Measurements from ENCODE around the gene RIOX2. TPM values are rescaled to one million over a fixed set of nuclear protein-coding genes. Genes with fewer than 3 reads are reported as not detected.

The RIOX2 gene
- total RNA-seq, 1 donor from 2014 or later = 21.3 TPM

DNA sequence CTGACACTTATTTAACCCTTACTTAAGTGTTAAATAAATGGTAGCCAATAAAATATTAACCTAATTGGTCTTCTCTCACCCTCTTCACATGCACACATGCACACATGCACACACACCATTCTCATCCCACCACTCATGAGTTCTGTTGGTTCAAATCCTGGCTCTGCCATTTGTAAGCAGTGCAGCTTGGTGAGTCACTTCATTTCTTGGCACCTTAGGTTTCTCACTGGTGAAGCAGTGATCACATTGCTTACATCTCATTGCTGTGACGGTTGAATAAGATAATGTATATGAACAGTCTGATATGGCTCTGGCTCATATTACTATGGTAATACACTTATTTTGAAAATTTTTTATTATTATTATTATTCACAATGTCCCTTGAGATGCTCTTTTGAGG, 33.8 kb downstream of the RIOX2 start:
- peaks cover 0 to 22% of the 10 kb centered on the region in 2 donors for H3K36me3 ChIP-seq
- TF ChIP-seq, protein P1, sequence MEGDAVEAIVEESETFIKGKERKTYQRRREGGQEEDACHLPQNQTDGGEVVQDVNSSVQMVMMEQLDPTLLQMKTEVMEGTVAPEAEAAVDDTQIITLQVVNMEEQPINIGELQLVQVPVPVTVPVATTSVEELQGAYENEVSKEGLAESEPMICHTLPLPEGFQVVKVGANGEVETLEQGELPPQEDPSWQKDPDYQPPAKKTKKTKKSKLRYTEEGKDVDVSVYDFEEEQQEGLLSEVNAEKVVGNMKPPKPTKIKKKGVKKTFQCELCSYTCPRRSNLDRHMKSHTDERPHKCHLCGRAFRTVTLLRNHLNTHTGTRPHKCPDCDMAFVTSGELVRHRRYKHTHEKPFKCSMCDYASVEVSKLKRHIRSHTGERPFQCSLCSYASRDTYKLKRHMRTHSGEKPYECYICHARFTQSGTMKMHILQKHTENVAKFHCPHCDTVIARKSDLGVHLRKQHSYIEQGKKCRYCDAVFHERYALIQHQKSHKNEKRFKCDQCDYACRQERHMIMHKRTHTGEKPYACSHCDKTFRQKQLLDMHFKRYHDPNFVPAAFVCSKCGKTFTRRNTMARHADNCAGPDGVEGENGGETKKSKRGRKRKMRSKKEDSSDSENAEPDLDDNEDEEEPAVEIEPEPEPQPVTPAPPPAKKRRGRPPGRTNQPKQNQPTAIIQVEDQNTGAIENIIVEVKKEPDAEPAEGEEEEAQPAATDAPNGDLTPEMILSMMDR (IDR thresholded peaks at IDR 0.05) = no peak
- peaks cover 0 to 2% of the 10 kb centered on the region in 2 donors for H3K4me1 ChIP-seq
- no peaks in the 10 kb centered on the region for H3K27me3 ChIP-seq
- DNase-seq (ENCODE audit: low spot score in 2 of 2) = no peak
- H3K9me3 ChIP-seq = no peaks in the 10 kb centered on the region
- H3K4me3 ChIP-seq = no peak overlapping the region
- intact Hi-C loops (cut with DNase I) = no loop called here
- H3K27ac ChIP-seq = peak overlapping the region in 1 of 2 donors; percentile 30

DNA sequence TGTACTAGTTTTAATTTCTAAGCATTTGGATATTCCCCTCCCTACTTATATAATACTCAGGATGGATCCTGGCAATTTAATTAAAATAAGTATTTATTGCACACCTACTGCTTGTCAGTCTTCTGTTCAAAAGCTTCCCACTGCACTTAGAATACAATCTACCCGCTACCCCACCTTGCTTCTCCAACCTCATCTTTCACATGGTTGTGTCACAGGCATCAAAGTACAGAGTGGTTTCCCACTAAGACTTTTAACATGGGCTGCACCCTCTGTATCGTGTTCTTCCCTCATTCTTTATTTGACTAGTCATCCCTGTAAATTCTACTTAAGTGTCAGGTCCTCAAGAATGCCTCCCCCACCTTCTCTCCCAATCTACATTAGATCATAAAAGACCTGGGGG, 35.0 kb downstream of the RIOX2 start:
- no peak for DNase-seq (ENCODE audit: low spot score in 2 of 2)
- TF ChIP-seq, protein P1 (IDR thresholded peaks at IDR 0.05) = no peak
- Histone ChIP-seq H3K27ac (no peak overlapping the region), H3K9me3 (no peaks in the 10 kb centered on the region), H3K36me3 (peaks cover 0 to 22% of the 10 kb centered on the region in 2 donors), H3K4me3 (no peak overlapping the region), H3K27me3 (no peaks in the 10 kb centered on the region), H3K4me1 (no peaks in the 10 kb centered on the region)
- intact Hi-C loops (cut with DNase I) = no loop called here

DNA sequence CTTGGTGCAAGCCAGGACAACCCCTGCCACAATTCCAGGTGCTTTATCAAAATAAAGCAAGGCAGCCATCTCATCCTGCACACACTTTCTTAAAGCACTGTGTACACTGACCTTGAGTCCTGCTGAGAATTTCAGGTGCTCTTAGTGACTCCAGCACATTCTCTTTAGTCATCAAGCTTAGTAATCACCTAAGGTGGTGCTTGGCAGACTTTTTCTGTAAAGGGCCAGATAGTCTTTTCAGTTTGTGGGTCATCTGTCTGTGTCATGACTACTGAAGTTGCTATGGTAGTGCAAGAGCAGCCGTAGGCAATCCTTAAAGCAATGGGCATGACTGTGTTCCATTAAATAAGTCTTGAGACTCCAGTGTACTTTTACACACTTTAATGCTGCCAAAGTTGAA, 36.4 kb downstream of the RIOX2 start:
- TF ChIP-seq, protein P1 (IDR thresholded peaks at IDR 0.05) = no peak
- Histone ChIP-seq H3K4me1 (no peaks in the 10 kb centered on the region), H3K36me3 (peaks cover 5 to 26% of the 10 kb centered on the region in 2 donors), H3K9me3 (no peaks in the 10 kb centered on the region), H3K27ac (no peak overlapping the region), H3K27me3 (no peaks in the 10 kb centered on the region), H3K4me3 (no peak overlapping the region)
- no peak for DNase-seq (ENCODE audit: low spot score in 2 of 2)
- intact Hi-C loops (cut with DNase I) = no loop called here

GRCh38 chr3:97934980-97935695, 37.1 kb downstream of the RIOX2 start:
- H3K36me3 ChIP-seq = peaks cover 9 to 33% of the 10 kb centered on the region in 2 donors
- TF ChIP-seq, protein P1 (IDR thresholded peaks at IDR 0.05) = no peak
- H3K4me3 ChIP-seq = no peak overlapping the region
- no peak overlapping the region for H3K27ac ChIP-seq
- DNase-seq (ENCODE audit: low spot score in 2 of 2) = no peak
- no peaks in the 10 kb centered on the region for H3K4me1 ChIP-seq
- intact Hi-C loops (cut with DNase I) = no loop called here
- H3K27me3 ChIP-seq = no peaks in the 10 kb centered on the region
- H3K9me3 ChIP-seq = no peaks in the 10 kb centered on the region

GRCh38 chr3:97932387-97932801, 39.8 kb downstream of the RIOX2 start:
- TF ChIP-seq, protein P1 (IDR thresholded peaks at IDR 0.05) = no peak
- Histone ChIP-seq H3K4me3 (no peak overlapping the region), H3K27ac (no peak overlapping the region), H3K27me3 (no peaks in the 10 kb centered on the region), H3K36me3 (peaks cover 9 to 34% of the 10 kb centered on the region in 2 donors), H3K9me3 (no peaks in the 10 kb centered on the region), H3K4me1 (no peaks in the 10 kb centered on the region)
- intact Hi-C loops (cut with DNase I) = no loop called here
- DNase-seq (ENCODE audit: low spot score in 2 of 2) = no peak
